ENCODE measurements around the gene DNAI7.

- TF ChIP-seq CTCF (IDR thresholded peaks at IDR 0.05) (no peak), POLR2A (IDR thresholded peaks at IDR 0.05) (no peak), EP300 (IDR thresholded peaks at IDR 0.05) (no peak)
Measured at GRCh38 chr12:25162866-25163265, 32.1 kb downstream of the DNAI7 start.
